CD1c-positive myeloid dendritic cell (primary cell): ENCODE measurements around the gene JAKMIP1.

ENCODE experiments used
- DNase-seq: peaks from one replicate; pipeline ENCODE4 v3.0.0-alpha.2; 2016; ENCODE audit errors: extremely low spot score

Gene JAKMIP1

GRCh38 chr4:6119507-6120020 lies 80.8 kb downstream of the JAKMIP1 start:
- no peak for DNase-seq

- no peak for DNase-seq
These were observed 82.1 kb downstream of the JAKMIP1 start for GRCh38 chr4:6118201-6118600.

GRCh38 chr4:6116696-6117285 lies 83.6 kb downstream of the JAKMIP1 start:
- no peak for DNase-seq

GRCh38 chr4:6115746-6116586 lies 84.4 kb downstream of the JAKMIP1 start:
- DNase-seq, result no peak

- DNase-seq, result no peak
These were observed 85.0 kb downstream of the JAKMIP1 start for GRCh38 chr4:6115342-6115741.

- DNase-seq, result no peak
These were observed 85.7 kb downstream of the JAKMIP1 start for GRCh38 chr4:6114601-6115000.

- no peak for DNase-seq
These were observed 86.2 kb downstream of the JAKMIP1 start for GRCh38 chr4:6114181-6114580.

- no peak for DNase-seq
These were observed 86.7 kb downstream of the JAKMIP1 start for GRCh38 chr4:6113641-6114040.

GRCh38 chr4:6112606-6113290 lies 87.6 kb downstream of the JAKMIP1 start:
- no peak for DNase-seq

- no peak for DNase-seq
These were observed 88.9 kb downstream of the JAKMIP1 start for GRCh38 chr4:6111354-6111960.

GRCh38 chr4:6110681-6111353 lies 89.5 kb downstream of the JAKMIP1 start:
- DNase-seq, result no peak

GRCh38 chr4:6109842-6110560 lies 90.3 kb downstream of the JAKMIP1 start:
- no peak for DNase-seq

- DNase-seq, result no peak
These were observed 92.5 kb downstream of the JAKMIP1 start for GRCh38 chr4:6107886-6108285.

- DNase-seq, result no peak
These were observed 93.1 kb downstream of the JAKMIP1 start for GRCh38 chr4:6107114-6107791.

GRCh38 chr4:6106156-6106555 lies 94.2 kb downstream of the JAKMIP1 start:
- no peak for DNase-seq

- no peak for DNase-seq
These were observed 94.9 kb downstream of the JAKMIP1 start for GRCh38 chr4:6105311-6105911.

- no peak for DNase-seq
These were observed 95.7 kb downstream of the JAKMIP1 start for GRCh38 chr4:6104541-6105130.

- DNase-seq, result no peak
These were observed 102.8 kb downstream of the JAKMIP1 start for GRCh38 chr4:6097581-6097980.

- DNase-seq, result no peak
These were observed 104.5 kb downstream of the JAKMIP1 start for GRCh38 chr4:6095897-6096296.
